ENCODE measurements around the gene MYH6. TPM values are rescaled to one million over a fixed set of nuclear protein-coding genes. Genes with fewer than 3 reads are reported as not detected.

The MYH6 gene
- total and polyA plus RNA-seq, 2 donors (not counting 3 experiments of a cell fraction or from before 2014, with no cell fraction given) = not detected

DNA sequence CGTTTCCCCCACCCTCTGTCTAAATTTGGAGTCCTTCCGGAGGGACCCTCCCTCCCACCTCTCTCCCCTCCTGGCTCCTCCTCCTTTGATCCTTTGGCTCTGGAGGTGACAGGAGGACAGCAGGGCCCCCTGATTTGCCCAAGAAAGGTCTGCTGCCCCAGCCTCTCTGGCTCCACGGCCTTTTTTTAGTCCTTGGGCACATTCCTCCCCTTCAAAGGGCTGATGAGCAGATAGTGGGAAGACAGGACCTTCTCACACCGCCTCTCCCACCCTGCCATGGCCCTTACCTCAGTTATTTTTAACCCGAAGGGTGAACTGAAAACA lies 196 bp upstream of the MYH6 start:
- intact Hi-C loops (cut with micrococcal nuclease) (no loop called here), dilution Hi-C loops (cut with MboI; ENCODE audit: extremely low pct_ligation_motif_present, low sequenced_read_pairs) (no loop called here)
- Histone ChIP-seq H3K9ac (replicated peaks; ENCODE audit: extremely low read depth, insufficient read depth, low read length) (no peak overlapping the region), H2AFZ (ENCODE audit: low read depth, low read length) (no peak overlapping the region), H3K4me1 (ENCODE audit: control insufficient read depth, extremely low read depth, insufficient read depth, low read length) (no peaks in the 10 kb centered on the region), H3K36me3 (ENCODE audit: control insufficient read depth in 2 of 2, extremely low read depth in 1 of 2, insufficient read depth in 2 of 2, low read length in 2 of 2) (no peaks in the 10 kb centered on the region), H3K27ac (ENCODE audit: insufficient read depth, low read depth, low read length) (no peak overlapping the region), H3K27me3 (ENCODE audit: control insufficient read depth in 2 of 2, insufficient read depth in 2 of 2, low read length in 2 of 2) (no peaks in the 10 kb centered on the region), H3K4me2 (ENCODE audit: insufficient read depth, low read length) (no peak overlapping the region), H3K79me2 (ENCODE audit: control insufficient read depth, insufficient read depth, low read length) (no peaks in the 10 kb centered on the region), H3K9me3 (replicated peaks; ENCODE audit: control insufficient read depth, insufficient read depth, low read length) (no peaks in the 10 kb centered on the region), H3K9me1 (replicated peaks; ENCODE audit: control insufficient read depth, extremely low read depth, insufficient read depth, low read length) (no peaks in the 10 kb centered on the region), H4K20me1 (replicated peaks; ENCODE audit: control insufficient read depth, extremely low read depth, insufficient read depth, low read length) (no peaks in the 10 kb centered on the region), H3K4me3 (replicated peaks in 1 of 3; ENCODE audit: insufficient read depth in 1 of 3, low read depth in 1 of 3, low read length in 3 of 3) (no peak overlapping the region)
- FAIRE-seq (no peak), DNase-seq (ENCODE audit: low read depth, low spot score) (no peak)
- TF ChIP-seq POLR2AphosphoS5 (IDR thresholded peaks at IDR 0.05; ENCODE audit: insufficient read depth, low read depth, low read length) = no peak
- TF ChIP-seq MYC (IDR thresholded peaks at IDR 0.05; ENCODE audit: low read depth, low read length) = no peak
- no peak for TF ChIP-seq GATA2 (IDR thresholded peaks at IDR 0.05; ENCODE audit: insufficient read depth, insufficient read length, low read depth, low read length)
- TF ChIP-seq FOS (IDR thresholded peaks at IDR 0.05; ENCODE audit: borderline replicate concordance, insufficient read depth, low read length) = no peak
- TF ChIP-seq JUN (IDR thresholded peaks at IDR 0.05; ENCODE audit: borderline replicate concordance, insufficient read depth, insufficient read length, low read depth) = no peak
- TF ChIP-seq, protein P1, sequence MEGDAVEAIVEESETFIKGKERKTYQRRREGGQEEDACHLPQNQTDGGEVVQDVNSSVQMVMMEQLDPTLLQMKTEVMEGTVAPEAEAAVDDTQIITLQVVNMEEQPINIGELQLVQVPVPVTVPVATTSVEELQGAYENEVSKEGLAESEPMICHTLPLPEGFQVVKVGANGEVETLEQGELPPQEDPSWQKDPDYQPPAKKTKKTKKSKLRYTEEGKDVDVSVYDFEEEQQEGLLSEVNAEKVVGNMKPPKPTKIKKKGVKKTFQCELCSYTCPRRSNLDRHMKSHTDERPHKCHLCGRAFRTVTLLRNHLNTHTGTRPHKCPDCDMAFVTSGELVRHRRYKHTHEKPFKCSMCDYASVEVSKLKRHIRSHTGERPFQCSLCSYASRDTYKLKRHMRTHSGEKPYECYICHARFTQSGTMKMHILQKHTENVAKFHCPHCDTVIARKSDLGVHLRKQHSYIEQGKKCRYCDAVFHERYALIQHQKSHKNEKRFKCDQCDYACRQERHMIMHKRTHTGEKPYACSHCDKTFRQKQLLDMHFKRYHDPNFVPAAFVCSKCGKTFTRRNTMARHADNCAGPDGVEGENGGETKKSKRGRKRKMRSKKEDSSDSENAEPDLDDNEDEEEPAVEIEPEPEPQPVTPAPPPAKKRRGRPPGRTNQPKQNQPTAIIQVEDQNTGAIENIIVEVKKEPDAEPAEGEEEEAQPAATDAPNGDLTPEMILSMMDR (IDR thresholded peaks at IDR 0.05; ENCODE audit: extremely low read depth in 1 of 2, insufficient read depth in 1 of 2, low read depth in 1 of 2, low read length in 2 of 2) = no peak
- no peak for TF ChIP-seq POLR2A (IDR thresholded peaks at IDR 0.05; ENCODE audit: low read depth, low read length)
- TF ChIP-seq, protein P2, sequence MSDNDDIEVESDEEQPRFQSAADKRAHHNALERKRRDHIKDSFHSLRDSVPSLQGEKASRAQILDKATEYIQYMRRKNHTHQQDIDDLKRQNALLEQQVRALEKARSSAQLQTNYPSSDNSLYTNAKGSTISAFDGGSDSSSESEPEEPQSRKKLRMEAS (IDR thresholded peaks at IDR 0.05; ENCODE audit: insufficient read depth, insufficient read length) = no peak
- TF ChIP-seq EZH2 (IDR thresholded peaks at IDR 0.05; ENCODE audit: borderline replicate concordance, low read depth, low read length, severe bottlenecking) = no peak
- CTCF ChIA-PET = no interaction called here
- POLR2A ChIA-PET = no interaction called here
- no TSS peak for BruUV-seq (replicated peaks)

Measured in endothelial cell of umbilical vein (primary cell).